ENCODE results near the gene KIAA0040. TPM values are rescaled to one million over a fixed set of nuclear protein-coding genes. Genes with fewer than 3 reads are reported as not detected.

Gene KIAA0040
- total RNA-seq, 1 experiment from 2014 or later = 32.4 TPM

DNA sequence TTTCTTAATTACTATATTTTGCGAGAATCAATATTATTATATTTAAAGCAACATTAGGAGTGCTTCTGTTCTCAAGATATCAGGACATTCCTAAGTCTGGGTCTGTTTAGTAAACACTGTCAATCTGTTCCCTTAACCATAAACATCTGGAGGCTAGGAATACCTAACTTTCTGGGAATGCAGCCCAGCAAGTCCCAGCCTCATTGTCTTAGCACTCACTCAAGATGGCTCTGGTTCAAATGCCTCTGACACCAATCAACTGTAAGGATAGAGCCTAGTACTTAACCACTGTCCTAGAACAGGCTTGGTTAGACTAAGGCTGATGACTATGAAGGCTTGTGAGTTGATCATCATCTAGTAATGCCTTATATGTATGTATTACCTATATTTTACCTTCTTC is 63.4 kb downstream of the KIAA0040 start:
- no peak for DNase-seq (ENCODE audit: low read depth, low spot score)
- Histone ChIP-seq H3K9ac (ENCODE audit: low read length) (no peak overlapping the region), H3K9me2 (ENCODE audit: insufficient read depth) (no peaks in the 10 kb centered on the region), H3K4me2 (ENCODE audit: low read length) (no peak overlapping the region), H3K4me1 (ENCODE audit: control insufficient read depth in 1 of 2, insufficient read depth in 2 of 2, low read length in 2 of 2) (peaks cover 0 to 8% of the 10 kb centered on the region in 2 experiments; a peak in 1 of 4 replicates), H3K79me2 (ENCODE audit: insufficient read depth, low read length) (no peaks in the 10 kb centered on the region), H4K20me1 (ENCODE audit: insufficient read depth) (no peaks in the 10 kb centered on the region), H3K36me3 (ENCODE audit: control insufficient read depth in 1 of 2, insufficient read depth in 2 of 2, low read length in 2 of 2) (no peaks in the 10 kb centered on the region), H3K27me3 (ENCODE audit: insufficient read depth, low read length) (no peaks in the 10 kb centered on the region), H3K27ac (ENCODE audit: low read depth, low read length) (no peak overlapping the region), H3K4me3 (replicated peaks in 1 of 2; ENCODE audit: low read depth in 1 of 2, low read length in 2 of 2) (no peak overlapping the region), H3K9me3 (ENCODE audit: control insufficient read depth in 1 of 2, insufficient read depth in 1 of 2, low read depth in 1 of 2, low read length in 2 of 2) (no peaks in the 10 kb centered on the region), H2AFZ (ENCODE audit: low read depth, low read length, poor library complexity, severe bottlenecking) (no peak overlapping the region)
- intact Hi-C loops (cut with micrococcal nuclease) = no loop called here
- CTCF ChIA-PET = interaction anchor here (1.1 kb wide), 1 partner anchor 17 kb away, joined by 3 read pairs; no protein-coding TSS in a partner anchor
- no TSS peak for BruUV-seq (replicated peaks)
- POLR2A ChIA-PET = no interaction called here
- TF ChIP-seq SRF (IDR thresholded peaks at IDR 0.05; ENCODE audit: low read depth) = no peak
- TF ChIP-seq, protein P1, sequence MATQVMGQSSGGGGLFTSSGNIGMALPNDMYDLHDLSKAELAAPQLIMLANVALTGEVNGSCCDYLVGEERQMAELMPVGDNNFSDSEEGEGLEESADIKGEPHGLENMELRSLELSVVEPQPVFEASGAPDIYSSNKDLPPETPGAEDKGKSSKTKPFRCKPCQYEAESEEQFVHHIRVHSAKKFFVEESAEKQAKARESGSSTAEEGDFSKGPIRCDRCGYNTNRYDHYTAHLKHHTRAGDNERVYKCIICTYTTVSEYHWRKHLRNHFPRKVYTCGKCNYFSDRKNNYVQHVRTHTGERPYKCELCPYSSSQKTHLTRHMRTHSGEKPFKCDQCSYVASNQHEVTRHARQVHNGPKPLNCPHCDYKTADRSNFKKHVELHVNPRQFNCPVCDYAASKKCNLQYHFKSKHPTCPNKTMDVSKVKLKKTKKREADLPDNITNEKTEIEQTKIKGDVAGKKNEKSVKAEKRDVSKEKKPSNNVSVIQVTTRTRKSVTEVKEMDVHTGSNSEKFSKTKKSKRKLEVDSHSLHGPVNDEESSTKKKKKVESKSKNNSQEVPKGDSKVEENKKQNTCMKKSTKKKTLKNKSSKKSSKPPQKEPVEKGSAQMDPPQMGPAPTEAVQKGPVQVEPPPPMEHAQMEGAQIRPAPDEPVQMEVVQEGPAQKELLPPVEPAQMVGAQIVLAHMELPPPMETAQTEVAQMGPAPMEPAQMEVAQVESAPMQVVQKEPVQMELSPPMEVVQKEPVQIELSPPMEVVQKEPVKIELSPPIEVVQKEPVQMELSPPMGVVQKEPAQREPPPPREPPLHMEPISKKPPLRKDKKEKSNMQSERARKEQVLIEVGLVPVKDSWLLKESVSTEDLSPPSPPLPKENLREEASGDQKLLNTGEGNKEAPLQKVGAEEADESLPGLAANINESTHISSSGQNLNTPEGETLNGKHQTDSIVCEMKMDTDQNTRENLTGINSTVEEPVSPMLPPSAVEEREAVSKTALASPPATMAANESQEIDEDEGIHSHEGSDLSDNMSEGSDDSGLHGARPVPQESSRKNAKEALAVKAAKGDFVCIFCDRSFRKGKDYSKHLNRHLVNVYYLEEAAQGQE (IDR thresholded peaks at IDR 0.05; ENCODE audit: low read depth) = no peak
- no peak for TF ChIP-seq POLR2A (IDR thresholded peaks at IDR 0.05; ENCODE audit: borderline replicate concordance, extremely low read depth, insufficient read depth, insufficient read length)
- no peak for TF ChIP-seq ZFX (IDR thresholded peaks at IDR 0.05)
- TF ChIP-seq YY1 (IDR thresholded peaks at IDR 0.05; ENCODE audit: extremely low read depth, insufficient replicate concordance, low read depth, low read length) = no peak
- no peak for TF ChIP-seq EGR1 (IDR thresholded peaks at IDR 0.05; ENCODE audit: low read depth)
- no peak for TF ChIP-seq CEBPB (IDR thresholded peaks at IDR 0.05; ENCODE audit: low read depth)
- TF ChIP-seq FOSL1 (IDR thresholded peaks at IDR 0.05; ENCODE audit: low read depth) = no peak
- RAD21 ChIA-PET (ENCODE audit: low non-redundant PET in 1 of 2, low total read pairs in 2 of 2, uncharacterized antibody in 2 of 2, unreplicated experiment in 2 of 2) = no interaction called here
- no peak for ATAC-seq

DNA sequence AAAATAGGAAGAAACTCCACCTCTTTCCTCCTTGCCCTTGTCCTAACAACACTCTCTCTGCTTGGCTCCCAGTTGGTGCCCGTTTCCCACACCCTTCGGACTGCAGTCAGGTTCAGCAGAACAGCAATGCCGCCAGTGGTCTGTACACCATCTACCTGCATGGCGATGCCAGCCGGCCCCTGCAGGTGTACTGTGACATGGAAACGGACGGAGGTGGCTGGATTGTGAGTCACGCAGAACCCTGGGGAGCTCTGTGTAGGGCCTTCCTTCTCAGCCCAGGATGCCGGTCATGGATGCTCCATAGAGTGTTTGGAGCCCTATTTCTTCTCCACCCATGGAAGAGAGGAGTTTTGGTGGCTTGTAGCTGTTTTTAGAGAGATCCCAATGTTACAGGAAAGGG is 64.1 kb downstream of the KIAA0040 start:
- H4K20me1 ChIP-seq (ENCODE audit: insufficient read depth) = no peaks in the 10 kb centered on the region
- no peaks in the 10 kb centered on the region for H3K9me3 ChIP-seq (ENCODE audit: control insufficient read depth in 1 of 2, insufficient read depth in 1 of 2, low read depth in 1 of 2, low read length in 2 of 2)
- ChIA-PET POLR2A (no interaction called here), CTCF (no interaction called here), RAD21 (ENCODE audit: low non-redundant PET in 1 of 2, low total read pairs in 2 of 2, uncharacterized antibody in 2 of 2, unreplicated experiment in 2 of 2) (no interaction called here)
- TF ChIP-seq EZH2 (IDR thresholded peaks at IDR 0.05) (no peak), JUND (IDR thresholded peaks at IDR 0.05) (no peak), CEBPB (IDR thresholded peaks at IDR 0.05; ENCODE audit: low read depth) (no peak)
- TF ChIP-seq, protein P1 (IDR thresholded peaks at IDR 0.05; ENCODE audit: low read depth) = no peak
- TF ChIP-seq, protein P2, sequence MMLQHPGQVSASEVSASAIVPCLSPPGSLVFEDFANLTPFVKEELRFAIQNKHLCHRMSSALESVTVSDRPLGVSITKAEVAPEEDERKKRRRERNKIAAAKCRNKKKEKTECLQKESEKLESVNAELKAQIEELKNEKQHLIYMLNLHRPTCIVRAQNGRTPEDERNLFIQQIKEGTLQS (IDR thresholded peaks at IDR 0.05) = no peak
- no peak for ATAC-seq
- H2AFZ ChIP-seq (ENCODE audit: low read depth, low read length, poor library complexity, severe bottlenecking) = no peak overlapping the region
- no peaks in the 10 kb centered on the region for H3K79me2 ChIP-seq (ENCODE audit: insufficient read depth, low read length)
- no peak for DNase-seq (ENCODE audit: low read depth, low spot score)
- BruUV-seq (replicated peaks) = no TSS peak
- no peaks in the 10 kb centered on the region for H3K27me3 ChIP-seq (ENCODE audit: insufficient read depth, low read length)
- H3K36me3 ChIP-seq (ENCODE audit: control insufficient read depth in 1 of 2, insufficient read depth in 2 of 2, low read length in 2 of 2) = no peaks in the 10 kb centered on the region
- no peak overlapping the region for H3K4me3 ChIP-seq (replicated peaks in 1 of 2; ENCODE audit: low read depth in 1 of 2, low read length in 2 of 2)
- H3K9ac ChIP-seq (ENCODE audit: low read length) = no peak overlapping the region
- no peak overlapping the region for H3K27ac ChIP-seq (ENCODE audit: low read depth, low read length)
- H3K9me2 ChIP-seq (ENCODE audit: insufficient read depth) = no peaks in the 10 kb centered on the region
- peaks cover 0 to 8% of the 10 kb centered on the region in 2 experiments; a peak in 1 of 4 replicates for H3K4me1 ChIP-seq (ENCODE audit: control insufficient read depth in 1 of 2, insufficient read depth in 2 of 2, low read length in 2 of 2)
- intact Hi-C loops (cut with micrococcal nuclease) = no loop called here
- H3K4me2 ChIP-seq (ENCODE audit: low read length) = no peak overlapping the region

All from HCT116 (cell line).